ENCODE data around the gene MYB. TPM values are rescaled to one million over a fixed set of nuclear protein-coding genes. Genes with fewer than 3 reads are reported as not detected.

MYB gene
- total and polyA plus RNA-seq, 2 of the 4 experiments (the other 2 are of a cell fraction), result 0.44 to 0.90 TPM

GRCh38 chr6:135180542-135181332 lies at the start of gene MYB (continued):
- TF ChIP-seq ELK1 (IDR thresholded peaks at IDR 0.05; ENCODE audit: borderline replicate concordance, low read depth, low read length) (no peak), SMC3 (IDR thresholded peaks at IDR 0.05; ENCODE audit: low read depth, low read length) (no peak)

GRCh38 chr6:135132776-135133175 lies 48.3 kb upstream of the MYB start:
- Histone ChIP-seq H3K4me1 (ENCODE audit: control insufficient read depth, insufficient read depth, low read length) (no peaks in the 10 kb centered on the region), H4K91ac (ENCODE audit: insufficient read depth, low read depth, low read length) (no peak overlapping the region), H3K27ac (ENCODE audit: insufficient read depth, low read length) (no peak overlapping the region), H3K36me3 (ENCODE audit: control insufficient read depth, insufficient read depth, low read length) (no peaks in the 10 kb centered on the region), H3K56ac (ENCODE audit: extremely low read depth, insufficient read depth, low read length) (no peak overlapping the region), H2AK5ac (ENCODE audit: low read depth, low read length) (no peak overlapping the region), H2BK5ac (ENCODE audit: low read depth, low read length, poor library complexity, severe bottlenecking) (no peak overlapping the region), H2BK15ac (ENCODE audit: low read depth, low read length) (no peak overlapping the region), H3K9ac (ENCODE audit: low read depth, low read length) (no peak overlapping the region), H4K5ac (ENCODE audit: low read depth, low read length) (no peak overlapping the region), H3K79me1 (ENCODE audit: low read depth in 1 of 2, low read length in 2 of 2) (no peaks in the 10 kb centered on the region), H2BK20ac (ENCODE audit: low read depth, low read length) (no peak overlapping the region), H4K20me1 (ENCODE audit: insufficient read depth, low read length) (no peaks in the 10 kb centered on the region), H3K4ac (ENCODE audit: low read depth, low read length) (no peak overlapping the region), H3K9me3 (ENCODE audit: control insufficient read depth, insufficient read depth, low read length) (no peaks in the 10 kb centered on the region), H4K8ac (ENCODE audit: low read depth in 2 of 2, low read length in 2 of 2) (no peak overlapping the region), H3K14ac (replicated peaks; ENCODE audit: low read depth, low read length) (no peak overlapping the region), H3K23ac (ENCODE audit: low read depth, low read length) (no peak overlapping the region), H2BK120ac (ENCODE audit: low read depth, low read length) (no peak overlapping the region), H2AFZ (replicated peaks; ENCODE audit: low read length, poor library complexity) (no peak overlapping the region), H3K27me3 (ENCODE audit: control insufficient read depth, insufficient read depth, low read length) (peaks cover 33% of the 10 kb centered on the region), H3K4me3 (ENCODE audit: insufficient read depth, low read depth, low read length) (no peak overlapping the region), H3K4me2 (ENCODE audit: low read depth, low read length) (no peak overlapping the region), H3K18ac (ENCODE audit: low read depth, low read length) (no peak overlapping the region), H3K9me1 (ENCODE audit: insufficient read depth, low read length) (no peaks in the 10 kb centered on the region), H2AK9ac (replicated peaks; ENCODE audit: low read depth, low read length, poor library complexity) (no peak overlapping the region)
- intact Hi-C loops (cut with micrococcal nuclease) (no loop called here), dilution Hi-C loops (cut with HindIII; ENCODE audit: low sequenced_read_pairs, unreplicated experiment) (no loop called here), in situ Hi-C loops (cut with MboI; ENCODE audit: low sequenced_read_pairs) (loop anchor here (10.0 kb wide), 1 partner anchor 292 kb away; no protein-coding TSS in a partner anchor)
- TF ChIP-seq MAFK (IDR thresholded peaks at IDR 0.05; ENCODE audit: low read depth, low read length) (no peak), SMC3 (IDR thresholded peaks at IDR 0.05; ENCODE audit: low read depth, low read length) (no peak), MXI1 (IDR thresholded peaks at IDR 0.05; ENCODE audit: borderline replicate concordance, low read depth, low read length) (no peak), RCOR1 (IDR thresholded peaks at IDR 0.05; ENCODE audit: insufficient replicate concordance, low read length) (no peak), NFE2L2 (IDR thresholded peaks at IDR 0.05; ENCODE audit: low read depth, low read length) (no peak), USF2 (IDR thresholded peaks at IDR 0.05; ENCODE audit: low read depth, low read length) (no peak), MAZ (IDR thresholded peaks at IDR 0.05; ENCODE audit: borderline replicate concordance, low read depth, low read length) (no peak), BHLHE40 (IDR thresholded peaks at IDR 0.05; ENCODE audit: low read depth, low read length) (no peak), RFX5 (IDR thresholded peaks at IDR 0.05; ENCODE audit: low read depth, low read length) (no peak)
- no TSS peak for BruUV-seq (replicated peaks)
- ChIA-PET POLR2A (ENCODE audit: unreplicated experiment) (no interaction called here), CTCF (no interaction called here)
- no CpG with 5 or more reads among the region's 2 CpGs for WGBS, 2 experiments (ENCODE audit: extremely low coverage in 2 of 2, insufficient read length in 1 of 2)
- DNase-seq (no peak), ATAC-seq (ENCODE audit: low read depth) (no peak)

All from IMR-90 (cell line).